Measurements from ENCODE around the gene PEAR1. TPM values are rescaled to one million over a fixed set of nuclear protein-coding genes. Genes with fewer than 3 reads are reported as not detected.

PEAR1 gene
- total and polyA plus RNA-seq, 2 donors (not counting 1 experiment from before 2014, with no cell fraction given): 0.03 TPM; not detected in 1

DNA sequence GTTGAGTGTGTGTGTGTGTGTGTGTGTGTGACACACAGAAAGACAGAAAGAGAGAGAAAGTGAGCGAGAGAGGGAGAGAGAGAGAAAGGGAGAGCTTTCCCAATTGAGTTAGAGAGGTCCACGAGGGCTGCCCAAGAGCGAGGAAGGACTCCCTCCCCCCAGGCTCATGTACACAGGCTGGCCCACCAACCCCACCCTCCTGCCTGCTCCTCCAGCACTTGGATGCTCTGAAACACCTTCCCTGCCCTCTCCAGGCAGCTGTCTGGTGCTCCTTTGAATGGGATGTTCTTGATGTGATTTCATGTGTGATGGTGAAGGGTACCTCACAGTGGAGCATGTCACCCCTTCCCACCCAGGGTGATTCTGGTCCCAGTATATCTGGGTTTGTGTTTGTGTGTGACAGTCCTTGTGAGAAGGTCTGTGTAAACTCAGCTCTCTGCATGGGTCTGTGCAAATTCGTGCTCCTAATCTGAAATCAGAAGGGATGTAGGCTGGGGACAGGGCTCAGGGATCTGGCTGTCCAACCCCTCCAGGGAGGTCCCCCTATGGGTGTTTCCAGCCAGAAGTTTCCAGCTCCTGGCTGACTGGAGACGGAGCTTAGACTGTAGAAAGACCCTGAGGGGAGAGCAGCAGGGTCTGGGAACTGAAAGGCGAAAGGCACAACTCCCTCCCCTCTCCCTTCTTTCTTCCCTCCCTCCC, 6.8 kb upstream of the PEAR1 start:
- H3K4me2 ChIP-seq (replicated peaks; ENCODE audit: low read depth, low read length, poor library complexity, severe bottlenecking): no peak overlapping the region
- H3K79me2 ChIP-seq (ENCODE audit: control insufficient read depth, insufficient read depth, low read length): no peaks in the 10 kb centered on the region
- H3K4me1 Mint-ChIP-seq: peaks cover 3% of the 10 kb centered on the region
- no peak overlapping the region for H3K4me3 Mint-ChIP-seq
- DNase-seq (no peak), ATAC-seq (ENCODE audit: low read depth) (no peak)
- peaks cover under 1 to 2% of the 10 kb centered on the region in 2 donors for H3K4me1 ChIP-seq (ENCODE audit: control insufficient read depth in 2 of 2, insufficient read depth in 2 of 2, low read length in 2 of 2)
- peaks cover 0 to 52% (median 15%) of the 10 kb centered on the region in 4 experiments for H3K27me3 ChIP-seq (replicated peaks in 1 of 4; ENCODE audit: control extremely low read depth in 1 of 4, control insufficient read depth in 3 of 4, insufficient read depth in 4 of 4, low read length in 3 of 4)
- intact Hi-C loops (cut with micrococcal nuclease): no loop called here
- ChIA-PET POLR2A (no interaction called here), CTCF (interaction anchor here (1.2 kb wide), 1 partner anchor 27 kb away, joined by 3 read pairs; no protein-coding TSS in a partner anchor)
- no peak overlapping the region for H2AFZ ChIP-seq (ENCODE audit: insufficient read depth, low read depth, low read length, poor library complexity, severe bottlenecking)
- no peak overlapping the region for H3K4me3 ChIP-seq (ENCODE audit: control extremely low read depth in 1 of 5, extremely low read depth in 1 of 5, insufficient read depth in 1 of 5, low read depth in 2 of 5, low read length in 4 of 5)
- no peaks in the 10 kb centered on the region for H3K9me3 Mint-ChIP-seq (ENCODE audit: insufficient read depth)
- no peak for TF ChIP-seq EZH2 (IDR thresholded peaks at IDR 0.05; ENCODE audit: borderline replicate concordance, insufficient read depth, low read depth, low read length, poor library complexity, severe bottlenecking)
- TF ChIP-seq, protein P1, sequence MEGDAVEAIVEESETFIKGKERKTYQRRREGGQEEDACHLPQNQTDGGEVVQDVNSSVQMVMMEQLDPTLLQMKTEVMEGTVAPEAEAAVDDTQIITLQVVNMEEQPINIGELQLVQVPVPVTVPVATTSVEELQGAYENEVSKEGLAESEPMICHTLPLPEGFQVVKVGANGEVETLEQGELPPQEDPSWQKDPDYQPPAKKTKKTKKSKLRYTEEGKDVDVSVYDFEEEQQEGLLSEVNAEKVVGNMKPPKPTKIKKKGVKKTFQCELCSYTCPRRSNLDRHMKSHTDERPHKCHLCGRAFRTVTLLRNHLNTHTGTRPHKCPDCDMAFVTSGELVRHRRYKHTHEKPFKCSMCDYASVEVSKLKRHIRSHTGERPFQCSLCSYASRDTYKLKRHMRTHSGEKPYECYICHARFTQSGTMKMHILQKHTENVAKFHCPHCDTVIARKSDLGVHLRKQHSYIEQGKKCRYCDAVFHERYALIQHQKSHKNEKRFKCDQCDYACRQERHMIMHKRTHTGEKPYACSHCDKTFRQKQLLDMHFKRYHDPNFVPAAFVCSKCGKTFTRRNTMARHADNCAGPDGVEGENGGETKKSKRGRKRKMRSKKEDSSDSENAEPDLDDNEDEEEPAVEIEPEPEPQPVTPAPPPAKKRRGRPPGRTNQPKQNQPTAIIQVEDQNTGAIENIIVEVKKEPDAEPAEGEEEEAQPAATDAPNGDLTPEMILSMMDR (IDR thresholded peaks at IDR 0.05): no peak
- H4K20me1 ChIP-seq (ENCODE audit: control insufficient read depth, insufficient read depth, low read length, poor library complexity, severe bottlenecking): no peaks in the 10 kb centered on the region
- no peak overlapping the region for H3K27ac ChIP-seq (ENCODE audit: low read length in 2 of 2)
- H3K27ac Mint-ChIP-seq: no peak overlapping the region
- peaks cover 0 to under 1% (median 0%) of the 10 kb centered on the region in 3 donors for H3K9me3 ChIP-seq (ENCODE audit: control extremely low read depth in 1 of 3, control insufficient read depth in 2 of 3, insufficient read depth in 1 of 3, low read length in 2 of 3)
- no peak overlapping the region for H3K9ac ChIP-seq (ENCODE audit: low read length)
- no peaks in the 10 kb centered on the region for H3K36me3 ChIP-seq (replicated peaks in 1 of 2; ENCODE audit: control extremely low read depth in 1 of 2, control insufficient read depth in 1 of 2, extremely low read depth in 1 of 2, insufficient read depth in 2 of 2, low read length in 1 of 2)
- H3K27me3 Mint-ChIP-seq: peaks cover 67% of the 10 kb centered on the region
- 0% methylated on average over 1 of the region's 6 CpGs for WGBS (ENCODE audit: insufficient coverage)

DNA sequence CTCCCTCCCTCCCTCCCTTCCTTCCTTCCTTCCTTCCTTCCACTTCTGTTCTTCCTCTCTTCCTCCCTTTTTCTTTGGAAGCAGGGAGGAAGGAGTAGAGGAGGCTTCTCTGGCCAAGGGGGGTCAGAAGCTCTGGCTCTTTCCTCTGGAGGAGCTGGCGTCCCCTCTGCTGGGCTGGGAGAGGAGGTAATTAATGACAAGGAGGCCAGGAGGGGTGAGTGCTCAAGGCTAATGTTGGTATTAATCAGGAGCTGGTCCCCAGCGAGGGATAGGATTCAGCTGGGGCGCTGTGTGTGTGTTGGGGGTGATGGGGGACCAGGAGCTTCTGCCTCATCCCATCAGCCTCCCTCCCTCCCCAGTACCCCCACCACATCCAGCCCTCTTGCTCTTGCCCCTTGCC, 6.2 kb upstream of the PEAR1 start:
- Histone ChIP-seq H3K4me2 (replicated peaks; ENCODE audit: low read depth, low read length, poor library complexity, severe bottlenecking) (no peak overlapping the region), H3K4me3 (ENCODE audit: control extremely low read depth in 1 of 5, extremely low read depth in 1 of 5, insufficient read depth in 1 of 5, low read depth in 2 of 5, low read length in 4 of 5) (no peak overlapping the region), H3K27me3 (replicated peaks in 1 of 4; ENCODE audit: control extremely low read depth in 1 of 4, control insufficient read depth in 3 of 4, insufficient read depth in 4 of 4, low read length in 3 of 4) (peaks cover 0 to 55% (median 18%) of the 10 kb centered on the region in 4 experiments), H2AFZ (ENCODE audit: insufficient read depth, low read depth, low read length, poor library complexity, severe bottlenecking) (no peak overlapping the region), H4K20me1 (ENCODE audit: control insufficient read depth, insufficient read depth, low read length, poor library complexity, severe bottlenecking) (no peaks in the 10 kb centered on the region), H3K9me3 (ENCODE audit: control extremely low read depth in 1 of 3, control insufficient read depth in 2 of 3, insufficient read depth in 1 of 3, low read length in 2 of 3) (peaks cover 0 to 7% (median 0%) of the 10 kb centered on the region in 3 donors), H3K36me3 (replicated peaks in 1 of 2; ENCODE audit: control extremely low read depth in 1 of 2, control insufficient read depth in 1 of 2, extremely low read depth in 1 of 2, insufficient read depth in 2 of 2, low read length in 1 of 2) (no peaks in the 10 kb centered on the region), H3K27ac (ENCODE audit: low read length in 2 of 2) (no peak overlapping the region), H3K4me1 (ENCODE audit: control insufficient read depth in 2 of 2, insufficient read depth in 2 of 2, low read length in 2 of 2) (peaks cover 6 to 7% of the 10 kb centered on the region in 2 donors), H3K79me2 (ENCODE audit: control insufficient read depth, insufficient read depth, low read length) (no peaks in the 10 kb centered on the region), H3K9ac (ENCODE audit: low read length) (no peak overlapping the region)
- H3K4me1 Mint-ChIP-seq: peaks cover 6% of the 10 kb centered on the region
- no peaks in the 10 kb centered on the region for H3K9me3 Mint-ChIP-seq (ENCODE audit: insufficient read depth)
- no peak for TF ChIP-seq EZH2 (IDR thresholded peaks at IDR 0.05; ENCODE audit: borderline replicate concordance, insufficient read depth, low read depth, low read length, poor library complexity, severe bottlenecking)
- TF ChIP-seq, protein P1 (IDR thresholded peaks at IDR 0.05): no peak
- intact Hi-C loops (cut with micrococcal nuclease): no loop called here
- CTCF ChIA-PET: interaction anchor here (1.0 to 1.2 kb wide), 2 partner anchors 28 to 198 kb away, joined by 3 read pairs; no protein-coding TSS in a partner anchor
- H3K27ac Mint-ChIP-seq: no peak overlapping the region
- ATAC-seq (ENCODE audit: low read depth): no peak
- POLR2A ChIA-PET: interaction anchor here (0.8 kb wide), 1 partner anchor 54 kb away, joined by 9 read pairs; no protein-coding TSS in a partner anchor
- WGBS (ENCODE audit: insufficient coverage): no CpG with 5 or more reads among the region's 3 CpGs
- H3K27me3 Mint-ChIP-seq: peaks cover 67% of the 10 kb centered on the region
- no peak overlapping the region for H3K4me3 Mint-ChIP-seq
- DNase-seq: no peak

All from B cell (primary cell).